ENCODE results near the gene RAB11B.
"Not testable (repeated sequence)": the region's sequence is repeated elsewhere in the genome, so short reads cannot be mapped to it uniquely, and the experiment has no call there.

Gene RAB11B

DNA sequence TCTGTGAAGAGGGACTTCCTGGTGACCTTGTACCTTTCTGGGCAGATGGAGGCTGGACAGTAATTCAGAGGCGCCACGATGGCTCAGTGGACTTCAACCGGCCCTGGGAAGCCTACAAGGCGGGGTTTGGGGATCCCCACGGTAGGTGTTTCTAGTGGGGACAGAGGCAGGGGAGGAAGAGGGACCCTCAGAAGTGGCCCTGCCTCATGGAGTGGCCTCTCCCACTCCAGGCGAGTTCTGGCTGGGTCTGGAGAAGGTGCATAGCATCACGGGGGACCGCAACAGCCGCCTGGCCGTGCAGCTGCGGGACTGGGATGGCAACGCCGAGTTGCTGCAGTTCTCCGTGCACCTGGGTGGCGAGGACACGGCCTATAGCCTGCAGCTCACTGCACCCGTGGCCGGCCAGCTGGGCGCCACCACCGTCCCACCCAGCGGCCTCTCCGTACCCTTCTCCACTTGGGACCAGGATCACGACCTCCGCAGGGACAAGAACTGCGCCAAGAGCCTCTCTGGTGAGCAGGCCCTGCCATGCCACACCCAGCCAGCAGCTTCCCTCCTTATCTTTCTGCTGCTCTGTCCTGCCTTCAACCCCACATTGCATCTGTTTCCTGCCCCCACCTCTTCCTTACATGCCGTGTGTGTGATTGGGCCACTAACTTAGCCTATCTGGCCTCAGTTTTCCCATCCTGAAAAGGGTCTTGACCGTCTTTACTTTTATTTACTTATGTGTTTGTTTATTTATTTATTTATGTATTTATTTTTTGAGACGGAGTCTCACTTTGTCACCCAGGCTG, 19.0 kb upstream of the RAB11B start:
- DNase-seq: no peak

DNA sequence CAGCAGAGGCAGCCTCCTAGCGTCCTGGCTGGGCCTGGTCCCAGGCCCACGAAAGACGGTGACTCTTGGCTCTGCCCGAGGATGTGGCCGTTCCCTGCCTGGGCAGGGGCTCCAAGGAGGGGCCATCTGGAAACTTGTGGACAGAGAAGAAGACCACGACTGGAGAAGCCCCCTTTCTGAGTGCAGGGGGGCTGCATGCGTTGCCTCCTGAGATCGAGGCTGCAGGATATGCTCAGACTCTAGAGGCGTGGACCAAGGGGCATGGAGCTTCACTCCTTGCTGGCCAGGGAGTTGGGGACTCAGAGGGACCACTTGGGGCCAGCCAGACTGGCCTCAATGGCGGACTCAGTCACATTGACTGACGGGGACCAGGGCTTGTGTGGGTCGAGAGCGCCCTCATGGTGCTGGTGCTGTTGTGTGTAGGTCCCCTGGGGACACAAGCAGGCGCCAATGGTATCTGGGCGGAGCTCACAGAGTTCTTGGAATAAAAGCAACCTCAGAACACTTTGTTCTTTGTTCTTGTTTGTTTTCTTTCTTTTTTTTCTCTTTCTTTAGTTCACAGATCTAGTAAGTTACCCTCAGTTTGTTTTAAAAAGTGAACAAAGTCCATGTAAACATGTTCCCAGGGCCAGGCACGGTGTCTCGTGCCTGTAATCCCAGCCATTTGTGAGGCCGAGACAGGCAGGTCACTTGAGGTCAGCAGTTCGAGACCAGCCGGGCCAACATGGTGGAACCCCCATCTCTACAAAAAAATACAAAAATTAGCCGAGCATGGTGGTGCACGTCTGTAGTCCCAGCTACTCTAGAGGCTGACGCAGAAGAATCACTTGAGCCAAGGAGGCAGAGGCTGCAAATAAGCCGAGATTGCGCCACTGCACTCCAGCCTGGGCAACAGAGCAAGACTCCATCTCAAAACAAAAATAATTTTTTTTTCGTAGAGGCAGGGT, 16.0 kb upstream of the RAB11B start:
- no peak for DNase-seq

DNA sequence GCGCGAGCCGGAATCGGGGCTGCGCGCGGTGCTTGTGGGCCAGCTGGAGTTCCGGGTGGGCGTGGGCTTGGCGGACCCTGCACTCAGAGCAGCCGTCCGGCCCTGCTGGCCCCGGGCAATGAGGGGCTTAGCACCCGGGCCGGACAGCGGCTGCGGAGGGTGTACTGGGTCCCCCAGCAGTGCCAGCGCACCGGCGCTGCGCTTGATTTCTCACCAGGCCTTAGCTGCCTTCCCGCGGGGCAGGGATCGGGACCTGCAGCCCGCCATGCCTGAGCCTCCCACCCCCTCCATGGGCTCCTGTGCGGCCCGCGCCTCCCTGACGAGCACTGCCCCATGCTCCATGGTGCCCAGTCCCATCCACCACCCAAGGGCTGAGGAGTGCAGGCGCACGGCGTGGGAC, 14.4 kb upstream of the RAB11B start:
- DNase-seq: not testable (repeated sequence)

DNA sequence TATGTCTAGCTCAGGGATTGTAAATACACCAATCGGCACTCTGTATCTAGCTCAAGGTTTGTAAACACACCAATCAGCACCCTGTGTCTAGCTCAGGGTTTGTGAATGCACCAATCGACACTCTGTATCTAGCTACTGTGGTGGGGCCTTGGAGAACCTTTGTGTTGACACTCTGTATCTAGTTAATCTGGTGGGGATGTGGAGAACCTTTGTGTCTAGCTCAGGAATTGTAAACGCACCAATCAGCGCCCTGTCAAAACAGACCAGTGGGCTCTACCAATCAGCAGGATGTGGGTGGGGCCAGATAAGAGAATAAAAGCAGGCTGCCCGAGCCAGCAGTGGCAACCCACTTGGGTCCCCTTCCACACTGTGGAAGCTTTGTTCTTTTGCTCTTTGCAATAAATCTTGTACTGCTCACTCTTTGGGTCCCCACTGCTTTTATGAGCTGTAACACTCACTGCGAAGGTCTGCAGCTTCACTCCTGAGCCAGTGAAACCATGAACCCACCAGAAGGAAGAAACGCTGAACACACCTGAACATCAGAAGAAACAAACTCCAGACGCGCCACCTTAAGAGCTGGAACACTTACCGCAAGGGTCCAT, 13.7 kb upstream of the RAB11B start:
- DNase-seq: not testable (repeated sequence)

DNA sequence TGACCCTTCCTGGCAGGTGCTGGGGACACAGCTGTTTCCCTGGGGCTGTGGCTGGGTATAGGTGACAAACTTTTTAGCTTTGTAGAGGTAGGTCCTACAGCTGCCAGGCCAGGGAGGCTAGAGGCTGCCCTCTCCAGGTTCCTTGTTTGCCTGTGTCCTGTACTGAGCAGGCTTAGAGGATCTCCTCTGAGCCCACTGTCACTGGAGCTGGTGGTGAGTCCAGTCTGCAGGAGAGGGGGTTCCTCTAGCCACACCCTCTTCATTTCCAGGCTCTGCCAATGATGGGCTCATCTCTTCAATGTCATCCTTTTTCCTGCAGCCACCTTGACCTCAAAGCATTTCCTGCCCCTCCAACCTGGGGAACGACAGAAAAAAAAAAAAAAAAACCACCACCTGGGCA, 12.6 kb upstream of the RAB11B start:
- no peak for DNase-seq

DNA sequence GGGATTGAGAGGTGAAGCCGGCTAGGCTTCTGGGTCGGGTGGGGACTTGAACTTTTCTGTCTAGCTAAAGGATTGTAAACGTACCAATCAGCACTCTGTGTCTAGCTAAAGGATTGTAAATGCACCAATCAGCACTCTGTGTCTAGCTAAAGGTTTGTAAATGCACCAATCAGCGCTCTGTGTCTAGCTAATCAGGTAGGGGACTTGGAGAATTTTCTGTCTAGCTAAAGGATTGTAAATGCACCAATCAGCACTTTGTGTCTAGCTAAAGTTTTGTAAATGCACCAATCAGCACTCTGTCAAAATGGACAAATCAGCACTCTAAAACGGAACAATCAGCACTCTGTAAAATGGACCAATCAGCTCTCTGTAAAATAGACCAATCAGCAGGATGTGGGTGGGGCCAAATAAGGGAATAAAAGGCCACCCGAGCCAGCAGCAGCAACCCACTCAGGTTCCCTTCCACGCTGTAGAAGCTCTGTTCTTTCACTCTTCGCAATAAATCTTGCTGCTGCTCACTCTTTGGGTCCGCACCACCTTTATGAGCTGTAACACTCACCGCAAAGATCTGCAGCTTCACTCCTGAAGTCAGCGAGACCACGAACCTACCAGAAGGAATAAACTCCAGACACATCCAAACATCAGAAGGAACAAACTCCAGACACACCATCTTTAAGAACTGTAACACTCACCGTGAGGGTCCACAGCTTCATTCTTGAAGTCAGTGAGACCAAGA, 10.8 kb upstream of the RAB11B start:
- DNase-seq: not testable (repeated sequence)

DNA sequence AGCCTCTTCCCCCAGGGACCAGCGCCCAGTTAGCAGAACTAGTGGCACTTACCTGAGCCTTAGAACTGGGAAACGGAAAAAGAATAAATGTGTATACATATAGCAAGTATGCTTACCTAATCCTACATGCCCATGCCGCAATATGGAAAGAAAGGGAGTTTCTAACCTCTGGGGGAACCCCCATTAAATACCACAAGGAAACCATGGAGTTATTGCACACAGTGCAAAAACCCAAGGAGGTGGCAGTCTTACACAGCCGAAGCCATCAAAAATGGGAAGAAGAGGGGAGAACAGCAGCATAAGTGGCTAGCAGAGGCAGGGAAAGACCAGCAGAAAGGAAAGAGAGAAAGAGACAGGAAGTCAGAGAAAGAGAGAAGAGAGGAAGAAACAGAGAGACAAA, 5.6 kb upstream of the RAB11B start:
- not testable (repeated sequence) for DNase-seq

DNA sequence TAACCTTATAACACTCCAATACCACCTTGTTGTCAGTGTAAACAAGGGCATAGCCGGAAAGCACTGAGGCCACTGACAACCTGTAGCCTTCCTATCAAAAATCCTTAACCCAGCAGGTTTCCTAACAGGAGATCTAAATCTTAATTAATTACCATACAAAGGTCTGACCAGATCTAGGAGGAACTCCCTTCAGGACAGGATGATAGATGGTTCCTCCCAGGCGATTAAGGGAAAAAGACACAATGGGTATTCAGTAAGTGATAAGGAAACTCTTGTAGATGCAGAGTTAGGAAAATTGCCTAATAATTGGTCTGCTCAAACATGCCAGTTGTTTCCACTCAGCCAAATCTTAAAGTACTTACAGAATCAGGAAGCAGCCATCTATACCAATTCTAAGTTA, 5.1 kb upstream of the RAB11B start:
- DNase-seq: not testable (repeated sequence)

DNA sequence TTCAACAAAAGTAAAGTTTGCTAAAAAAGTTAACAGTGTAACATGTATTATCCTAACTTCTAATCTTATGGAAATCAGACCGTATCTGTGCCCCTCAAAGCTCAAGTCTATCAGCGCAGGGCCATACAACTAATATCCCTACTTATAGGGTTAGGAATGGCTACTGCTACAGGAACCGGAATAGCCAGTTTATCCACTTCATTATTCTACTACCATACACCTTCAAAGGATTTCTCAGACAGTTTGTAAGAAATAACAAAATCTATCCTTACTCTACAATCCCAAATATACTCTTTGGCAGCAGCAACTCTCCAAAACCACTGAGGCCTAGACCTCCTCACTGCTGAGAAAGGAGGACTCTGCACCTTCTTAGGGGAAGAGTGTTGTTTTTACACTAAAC, 4.6 kb upstream of the RAB11B start:
- DNase-seq: not testable (repeated sequence)

DNA sequence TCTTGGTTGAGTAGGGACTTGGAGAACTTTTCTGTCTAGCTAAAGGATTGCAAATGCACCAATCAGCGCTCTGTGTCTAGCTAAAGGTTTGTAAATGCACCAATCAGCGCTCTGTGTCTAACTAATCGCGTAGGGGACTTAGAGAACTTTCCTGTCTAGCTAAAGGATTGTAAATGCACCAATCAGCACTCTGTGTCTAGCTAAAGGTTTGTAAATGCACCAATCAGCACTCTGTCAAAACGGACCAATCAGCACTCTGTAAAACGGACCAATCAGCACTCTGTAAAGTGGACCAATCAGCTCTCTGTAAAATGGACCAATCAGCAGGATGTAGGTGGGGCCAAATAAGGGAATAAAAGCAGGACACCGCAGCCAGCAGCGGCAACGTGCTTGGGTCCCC, 3.7 kb upstream of the RAB11B start:
- not testable (repeated sequence) for DNase-seq

DNA sequence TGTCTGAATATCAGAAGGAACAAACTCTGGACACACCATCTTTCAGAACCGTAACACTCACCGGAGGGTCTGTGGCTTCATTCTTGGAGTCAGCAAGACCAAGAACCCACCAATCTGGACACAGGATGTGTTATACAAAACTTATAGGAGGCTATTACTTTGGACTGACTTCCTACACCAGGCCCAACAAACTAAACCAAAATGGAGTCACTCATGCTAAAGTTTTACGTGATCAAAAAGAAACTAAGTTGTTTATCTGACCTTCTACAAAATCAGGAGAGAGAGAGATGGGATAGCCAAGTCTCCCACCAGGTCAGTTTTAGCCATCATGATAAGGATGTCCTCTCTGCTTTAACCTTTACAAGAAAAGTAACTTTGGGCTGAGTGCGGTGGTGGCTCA, 3.2 kb upstream of the RAB11B start:
- no peak for DNase-seq

DNA sequence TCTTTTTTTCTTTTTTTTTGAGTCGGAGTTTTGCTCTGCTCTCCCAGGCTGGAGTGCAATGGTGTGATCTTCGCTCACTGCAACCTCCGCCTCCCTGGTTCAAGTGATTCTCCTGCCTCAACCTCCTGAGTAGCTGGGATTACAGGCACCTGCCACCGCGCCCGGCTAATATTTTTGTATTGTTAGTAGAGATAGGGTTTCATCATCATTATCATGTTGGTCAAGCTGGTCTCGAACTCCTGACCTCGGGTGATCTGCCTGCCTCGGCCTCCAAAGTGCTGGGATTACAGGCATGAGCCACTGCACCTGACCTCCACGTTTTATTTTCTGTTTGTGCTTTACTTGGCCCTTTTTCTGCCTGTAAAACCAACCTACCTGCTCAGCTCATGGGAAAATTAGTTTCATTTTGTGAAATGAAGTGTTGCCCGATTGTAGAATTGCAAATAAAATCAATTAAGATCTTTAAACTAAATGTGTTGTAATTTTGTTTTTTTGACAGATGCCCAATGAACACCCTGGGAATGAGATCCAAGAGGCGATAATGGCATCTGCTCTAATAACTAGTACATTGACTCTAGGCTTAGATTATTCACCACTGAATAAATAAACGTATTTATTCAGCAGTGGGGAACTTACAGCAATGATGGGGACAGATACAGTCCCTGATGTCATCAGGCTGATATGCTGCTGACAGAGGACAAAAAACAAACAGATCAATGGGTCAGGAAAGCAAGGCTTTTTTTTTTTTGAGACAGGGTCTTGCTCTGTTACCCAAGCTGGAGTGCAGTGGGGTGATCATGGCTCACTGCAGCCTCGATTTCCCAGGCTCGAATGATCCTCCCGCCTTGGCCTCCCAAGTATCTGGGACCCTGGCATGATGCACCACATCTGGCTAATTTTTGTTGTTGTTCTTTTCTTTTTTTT, 2.2 kb upstream of the RAB11B start:
- no peak for DNase-seq

DNA sequence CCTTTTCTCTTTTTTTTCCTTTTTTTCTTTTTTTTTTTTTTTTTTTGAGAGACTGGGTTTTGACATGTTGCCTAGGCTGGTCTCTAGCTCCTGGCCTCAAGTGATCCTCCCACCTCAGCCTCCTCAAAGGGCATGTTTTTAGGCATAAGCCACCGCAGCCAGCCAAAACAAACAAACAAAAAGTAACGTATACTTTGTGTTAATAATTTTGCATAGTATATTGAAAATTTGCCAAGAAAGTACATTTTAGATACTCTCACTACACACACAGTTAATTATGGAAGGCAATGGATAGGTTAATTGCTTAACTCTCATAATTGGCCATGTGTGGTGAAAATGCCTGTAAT, 1.6 kb upstream of the RAB11B start:
- DNase-seq: no peak

DNA sequence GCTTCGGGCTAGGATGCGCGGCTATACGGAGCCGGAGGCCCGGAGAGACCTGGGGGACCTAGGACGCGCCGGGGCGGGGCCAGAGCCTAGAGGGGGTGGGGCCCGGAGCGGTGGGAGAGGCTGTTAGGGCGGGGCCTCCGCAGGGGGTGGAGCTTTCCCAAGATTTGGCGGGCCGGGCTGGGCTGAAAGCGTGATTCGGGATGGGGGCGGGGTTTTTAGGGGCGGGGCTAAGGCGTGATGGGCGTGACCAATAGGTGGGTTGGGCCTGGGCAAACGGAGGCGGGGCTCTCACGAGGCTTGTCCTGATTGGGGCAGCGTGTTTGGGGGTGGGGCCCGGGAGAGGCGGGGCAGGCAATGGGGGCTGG, 439 bp downstream of the RAB11B start:
- DNase-seq: no peak

DNA sequence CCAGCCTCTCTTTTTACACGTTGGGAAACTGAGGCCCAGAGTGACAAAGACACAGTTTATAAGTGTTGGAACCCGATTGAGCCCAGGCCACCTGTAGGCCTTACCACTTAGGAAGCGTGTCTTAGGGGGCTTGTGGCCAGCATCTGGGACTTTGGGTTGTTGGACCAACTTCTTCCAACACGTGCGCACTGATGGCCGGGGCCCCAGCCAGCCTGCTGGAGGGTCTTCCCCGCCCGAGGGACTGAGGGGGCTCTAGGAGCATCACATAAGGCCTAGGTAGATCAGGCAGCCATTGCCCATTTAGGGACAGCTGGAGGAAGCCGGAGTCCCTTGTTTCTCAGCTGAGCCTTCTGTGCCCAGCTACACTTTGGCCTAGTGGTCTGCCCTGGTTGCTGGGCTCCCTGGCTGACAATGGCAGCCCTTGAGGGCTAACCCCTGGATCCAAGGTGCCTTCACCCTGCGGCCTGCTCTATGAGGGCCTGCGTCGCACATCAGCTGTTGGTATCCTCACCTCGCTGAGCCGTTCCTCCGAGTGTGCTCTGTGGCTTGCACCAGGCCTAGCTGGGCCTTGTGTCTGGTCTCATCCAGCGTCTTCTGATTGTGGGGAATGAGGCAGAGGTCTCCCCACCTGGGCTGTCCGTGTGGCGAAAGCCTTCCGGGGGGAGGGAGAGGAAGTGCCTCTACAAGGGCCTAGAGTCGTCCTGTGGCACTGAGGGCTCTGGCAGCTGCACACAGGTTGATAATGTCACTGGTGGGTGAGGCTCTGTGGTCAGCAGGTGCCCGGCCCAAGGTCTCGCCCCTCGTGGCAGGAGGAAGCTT, 1.2 kb downstream of the RAB11B start:
- DNase-seq: no peak

DNA sequence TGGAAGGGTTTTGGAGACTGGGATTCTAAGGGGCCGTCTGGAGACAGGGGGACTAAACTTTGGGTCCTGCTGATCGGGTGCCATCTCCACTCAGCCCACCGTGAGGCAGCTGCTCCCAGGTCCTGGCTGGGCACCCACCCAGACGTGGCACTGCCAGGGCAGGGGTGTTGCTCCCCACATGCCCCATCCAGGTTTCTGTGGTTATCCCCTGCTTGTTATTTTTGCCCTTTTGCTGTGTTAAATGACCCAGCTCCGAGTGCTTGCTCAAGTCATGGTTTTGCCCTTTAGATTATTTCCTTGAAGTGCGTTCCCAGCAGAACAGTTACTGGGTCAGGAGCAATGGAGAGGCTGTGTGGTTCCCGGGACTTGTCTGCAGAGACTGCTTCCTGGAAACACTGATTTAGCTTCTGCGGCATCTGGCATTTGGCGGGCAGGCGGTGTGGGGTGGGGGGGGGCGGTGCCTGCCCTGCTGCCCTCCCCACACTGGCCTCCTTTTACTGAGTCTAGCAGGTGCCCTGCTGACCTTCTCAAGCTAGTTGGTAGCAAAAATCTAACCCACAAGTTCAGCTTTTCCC, 1.9 kb downstream of the RAB11B start:
- DNase-seq: no peak

DNA sequence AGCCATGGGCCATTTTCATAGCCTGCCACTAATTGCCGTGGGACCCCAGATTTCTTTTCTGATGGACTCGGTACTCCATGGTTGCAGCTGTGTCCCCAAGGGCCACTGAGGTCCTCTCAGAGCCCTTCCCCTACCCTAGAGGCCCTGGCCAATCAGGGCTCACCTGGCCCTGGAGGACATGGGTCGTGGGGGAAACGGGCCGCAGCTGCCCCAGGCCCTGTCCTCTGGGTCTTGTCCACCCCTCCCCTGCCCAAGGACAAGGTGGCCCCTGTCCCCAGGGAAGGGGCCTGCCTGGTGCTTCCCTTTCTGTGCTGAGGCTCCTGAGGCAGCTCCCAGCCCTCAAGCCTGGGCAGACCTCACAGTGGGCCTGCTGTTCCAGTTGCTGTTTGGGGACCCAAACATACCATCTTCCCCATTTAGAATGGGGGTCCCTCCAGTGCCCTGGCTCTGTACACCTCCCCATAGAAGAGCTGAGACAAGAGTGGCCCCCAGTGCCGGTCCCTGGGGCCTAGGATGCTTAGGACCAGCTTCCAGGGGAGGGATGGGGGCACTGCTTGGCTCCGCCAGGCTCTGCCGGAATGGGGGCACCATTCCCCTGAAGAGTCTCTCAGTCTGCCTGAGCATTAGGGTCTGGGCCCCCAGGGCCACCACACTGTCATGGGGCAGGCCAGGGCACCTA, 3.2 kb downstream of the RAB11B start:
- no peak for DNase-seq

DNA sequence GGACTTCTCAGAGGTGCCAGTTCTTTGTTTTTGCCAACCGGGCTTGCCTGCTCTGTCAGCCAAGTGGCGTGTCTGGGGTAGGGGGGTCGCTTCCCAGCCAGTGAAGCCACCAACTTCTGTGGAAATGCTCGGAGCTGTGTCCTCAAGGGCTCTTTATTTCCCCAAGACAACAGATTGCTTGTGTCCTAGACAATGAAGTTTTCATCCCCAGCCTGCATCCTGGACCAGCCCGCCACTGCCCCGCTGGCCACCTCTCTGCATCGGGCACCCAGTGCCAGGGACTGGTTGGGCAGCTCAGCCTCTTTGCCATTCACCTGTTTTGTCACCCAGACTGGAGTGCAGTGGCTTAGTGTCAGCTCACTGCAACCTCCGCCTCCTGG, 3.7 kb downstream of the RAB11B start:
- no peak for DNase-seq

DNA sequence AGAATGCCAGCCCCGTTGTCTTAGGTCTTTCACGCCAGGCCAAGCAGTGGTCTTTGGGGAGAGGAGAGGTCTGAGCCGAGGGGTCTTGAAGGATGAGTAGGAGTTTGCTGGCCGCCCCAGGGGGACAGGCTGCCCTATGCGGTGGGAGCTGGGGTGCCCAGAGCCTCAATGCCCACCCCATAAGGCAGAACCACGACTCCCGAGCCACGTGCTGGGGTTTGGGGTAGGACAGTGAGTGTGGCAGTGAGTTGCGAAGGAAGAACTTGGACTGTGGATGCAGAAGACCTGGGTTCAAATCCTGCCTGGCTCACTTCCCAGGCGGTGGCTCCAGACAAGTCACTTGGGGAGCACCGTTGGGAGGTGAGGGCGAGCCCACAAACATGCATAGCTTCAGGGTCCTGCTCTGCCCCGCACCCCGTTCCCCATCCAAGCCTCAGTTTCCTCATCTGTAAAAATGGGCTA, 5.5 kb downstream of the RAB11B start:
- DNase-seq: no peak

DNA sequence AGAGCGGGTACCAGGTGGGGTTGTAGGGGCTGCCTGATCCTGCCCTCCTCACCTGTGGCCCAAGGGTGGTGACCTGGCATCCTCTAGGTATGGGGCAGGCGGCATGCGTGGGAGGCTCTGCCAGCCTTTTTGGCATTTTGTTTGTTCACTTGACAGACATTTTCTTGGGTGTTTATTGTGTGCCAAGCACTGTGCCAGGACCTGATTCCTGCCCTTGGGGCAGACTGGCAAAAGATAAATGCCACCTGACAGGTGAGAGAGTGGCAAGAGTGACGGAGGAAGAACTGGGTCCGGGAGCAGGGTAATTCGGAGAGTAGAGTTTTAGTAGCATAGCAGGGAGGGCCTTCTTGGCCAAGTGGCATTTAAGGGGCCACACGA, 6.0 kb downstream of the RAB11B start:
- DNase-seq: no peak
